Activated CD4-positive, alpha-beta T cell treated with anti-CD3 and anti-CD28 coated beads, Interleukin-2, amount 50 U/mL, for 16 hours (primary cell): ENCODE data around the gene STAT2.
"Not testable (repeated sequence)": the region's sequence is repeated elsewhere in the genome, so short reads cannot be mapped to it uniquely, and the experiment has no call there.

Experiments
- DNase-seq: peaks from one replicate; pipeline ENCODE4 v3.0.0-alpha.2; 2020

STAT2 gene

GRCh38 chr12:56324206-56324605 is 35.7 kb downstream of the STAT2 start:
- no peak for DNase-seq

GRCh38 chr12:56321610-56322009 is 38.3 kb downstream of the STAT2 start:
- not testable (repeated sequence) for DNase-seq

DNA sequence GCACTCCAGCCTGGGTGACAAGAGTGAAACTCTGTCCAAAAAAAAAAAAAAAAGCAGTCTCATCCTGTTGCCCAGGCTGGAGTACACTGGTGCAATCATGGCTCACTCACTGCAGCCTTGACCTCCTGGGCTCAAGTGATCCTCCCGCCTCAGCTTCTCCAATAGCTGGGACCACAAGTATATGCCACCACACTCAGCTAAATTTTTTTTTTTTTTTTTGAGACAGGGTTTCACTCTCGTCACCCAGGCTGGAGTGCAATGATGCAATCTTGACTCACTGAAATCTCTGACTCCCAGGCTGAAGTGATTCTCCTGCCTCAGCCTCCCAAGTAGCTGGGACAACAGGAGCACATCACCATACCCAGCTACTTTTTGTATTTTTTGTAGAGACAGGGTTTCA is 38.9 kb downstream of the STAT2 start:
- no peak for DNase-seq

DNA sequence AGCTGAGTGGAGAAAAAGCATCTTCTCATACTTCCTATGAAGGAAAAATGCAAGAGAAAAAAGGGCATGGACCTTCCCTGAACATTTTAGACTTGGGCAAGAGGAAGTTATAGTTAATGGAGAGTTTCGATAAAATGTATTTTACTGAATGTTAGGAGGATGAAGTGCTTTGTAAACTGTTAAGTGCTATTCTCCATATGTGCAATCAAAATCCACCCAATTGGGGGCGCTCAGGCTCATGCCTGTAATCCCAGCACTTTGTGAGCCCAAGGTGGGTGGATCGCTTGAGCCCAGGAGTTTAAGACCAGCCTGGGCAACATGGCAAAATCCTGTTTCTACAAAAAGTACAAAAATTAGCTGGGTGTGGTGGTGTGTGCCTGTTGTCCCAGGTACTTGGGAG is 42.2 kb downstream of the STAT2 start:
- no peak for DNase-seq

- DNase-seq: peak; percentile 98
Measured at GRCh38 chr12:56315622-56316473, 44.1 kb downstream of the STAT2 start, which contains the start of gene CNPY2. Gene CNPY2, minus strand, starts transcription at chr12:56315988. Its CDS starts 771 bp downstream, at chr12:56315217.

- DNase-seq: no peak
Measured at GRCh38 chr12:56315249-56315621, 44.7 kb downstream of the STAT2 start.

DNA sequence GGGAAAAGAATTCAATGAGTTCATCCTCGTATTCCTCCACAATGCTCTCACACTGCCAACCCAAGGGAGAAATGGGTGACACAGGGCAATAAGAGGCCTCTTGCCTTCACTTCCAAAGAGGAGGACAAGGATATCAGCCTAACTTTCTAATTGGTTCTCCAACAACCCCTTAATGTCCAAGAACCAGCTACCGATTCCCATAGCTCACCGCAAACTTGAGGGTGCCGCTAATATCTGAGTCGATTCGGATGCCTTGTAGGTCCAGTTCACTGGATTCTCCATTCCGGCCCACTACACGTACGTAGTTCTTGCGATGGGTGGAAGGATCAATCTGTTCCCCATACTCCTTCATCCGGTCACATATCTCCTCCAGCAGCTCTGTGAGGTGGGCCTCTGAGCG is 48.9 kb downstream of the STAT2 start:
- DNase-seq: no peak

- no peak for DNase-seq
Measured at GRCh38 chr12:56308714-56309113, 51.2 kb downstream of the STAT2 start.

- no peak for DNase-seq
Measured at GRCh38 chr12:56307221-56307965, 52.5 kb downstream of the STAT2 start.

DNA sequence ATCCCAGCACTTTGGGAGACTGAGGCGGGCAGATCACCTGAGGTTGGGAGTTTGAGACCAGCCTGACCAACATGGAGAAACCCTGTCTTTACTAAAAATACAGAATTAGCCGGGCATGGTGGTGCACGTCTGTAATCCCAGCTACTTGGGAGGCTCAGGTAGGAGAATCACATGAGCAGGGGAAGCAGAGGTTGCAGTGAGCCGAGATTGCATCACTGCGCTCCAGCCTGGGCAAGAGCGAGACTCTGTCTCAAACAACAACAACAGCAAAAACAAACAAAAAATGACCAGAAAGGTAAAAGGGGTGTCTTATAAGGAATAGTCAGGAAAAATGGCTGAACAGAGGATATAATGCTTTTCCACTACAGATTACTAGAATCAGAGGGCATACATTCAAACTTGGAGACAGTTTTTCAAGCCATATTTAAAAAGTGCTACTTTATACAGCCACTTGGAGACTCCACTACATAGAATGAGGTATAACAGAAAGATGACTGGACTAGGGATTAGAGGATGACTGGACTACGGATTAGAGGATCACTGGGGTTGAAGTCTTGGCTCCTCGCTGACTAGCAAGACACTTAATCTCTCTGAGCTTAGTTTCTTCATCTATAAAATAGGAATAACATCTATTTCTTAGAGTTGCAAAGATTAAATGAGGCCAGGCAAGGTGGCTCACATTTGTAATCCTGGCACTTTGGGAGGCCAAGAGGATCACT is 54.9 kb downstream of the STAT2 start:
- no peak for DNase-seq

GRCh38 chr12:56304276-56304675 is 55.6 kb downstream of the STAT2 start:
- DNase-seq: no peak

- DNase-seq: no peak
Measured at GRCh38 chr12:56300644-56301464, 59.1 kb downstream of the STAT2 start.

GRCh38 chr12:56299853-56300643 is 59.9 kb downstream of the STAT2 start, which contains the start of gene CS:
Gene CS, minus strand, starts transcription at chr12:56300330. Its CDS starts 129 bp downstream, at chr12:56300201.
- peak; percentile 99 for DNase-seq

- DNase-seq: peak; percentile 54
Measured at GRCh38 chr12:56299308-56299852, 60.5 kb downstream of the STAT2 start.

DNA sequence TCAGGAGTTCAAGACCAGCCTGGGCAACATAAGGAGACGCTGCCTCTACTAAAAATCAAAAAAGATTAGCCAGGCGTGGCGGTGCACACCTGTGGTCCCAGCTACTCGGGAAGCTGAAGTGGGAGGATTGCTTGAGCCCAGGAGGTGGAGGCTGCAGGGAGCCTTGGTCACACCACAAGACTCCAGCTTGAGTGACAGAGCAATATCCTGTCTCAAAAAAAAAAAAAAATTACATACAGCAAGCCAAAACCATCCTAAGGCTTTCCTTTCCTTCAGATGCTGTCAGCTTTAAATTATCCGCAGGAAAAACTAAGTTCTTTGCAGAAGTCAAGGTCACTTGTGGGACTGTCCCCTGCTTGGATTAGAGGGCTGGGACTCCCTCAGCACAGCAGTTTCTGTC is 61.1 kb downstream of the STAT2 start:
- no peak for DNase-seq

- DNase-seq: no peak
Measured at GRCh38 chr12:56297400-56297799, 62.5 kb downstream of the STAT2 start.

DNA sequence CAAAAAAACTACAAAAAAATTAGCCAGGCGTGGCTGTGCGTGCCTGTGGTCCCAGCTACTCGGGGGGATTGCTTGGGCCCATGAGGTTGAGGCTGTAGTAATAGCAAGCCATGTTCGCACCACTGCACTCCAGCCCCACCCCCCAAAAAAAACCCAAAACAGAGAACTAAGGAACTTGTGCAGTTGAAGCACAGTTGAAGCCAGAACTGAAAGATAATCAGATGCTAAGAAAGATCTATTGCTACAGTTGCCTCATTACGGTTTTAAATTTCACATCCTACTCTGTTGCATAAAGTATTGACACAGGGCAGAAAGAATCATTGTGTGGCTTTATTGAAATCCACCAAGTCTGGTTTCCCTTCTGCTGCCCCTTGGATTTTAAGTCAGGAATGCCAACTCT is 63.6 kb downstream of the STAT2 start:
- no peak for DNase-seq

DNA sequence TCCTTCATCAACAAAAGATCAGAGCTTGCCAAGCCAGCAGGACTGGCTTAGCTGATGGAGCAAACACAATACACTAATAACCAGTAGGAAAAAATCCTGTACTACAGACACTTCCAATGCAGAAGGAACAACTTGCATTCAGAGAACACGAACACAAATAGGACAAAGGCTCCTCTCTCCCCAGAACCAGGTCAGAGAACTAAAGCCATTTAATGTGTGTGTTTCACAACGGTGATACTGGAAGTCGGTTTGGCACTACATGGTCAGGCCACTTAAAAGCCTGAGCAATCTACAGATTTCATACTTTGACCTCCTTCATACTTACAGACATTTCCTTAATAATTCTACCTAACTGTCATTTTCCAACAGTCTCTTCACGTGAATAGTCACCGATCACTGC is 66.1 kb downstream of the STAT2 start:
- DNase-seq: no peak
